GM18499 (cell line): ENCODE results near the gene MPO.

ENCODE experiments used
- ATAC-seq: cut with Tn5 transposase; IDR thresholded peaks from one replicate; pipeline ENCODE4 v1.9.1; 2021; ENCODE audit warnings: moderate number of reproducible peaks; ENCODE audit not compliant: insufficient read depth, unreplicated experiment

The MPO gene

GRCh38 chr17:58265902-58266875 lies 14.5 kb downstream of the MPO start:
- ATAC-seq, result no peak

- ATAC-seq, result no peak
Observed at GRCh38 chr17:58265271-58265670, 15.5 kb downstream of the MPO start.

- ATAC-seq, result no peak
Observed at GRCh38 chr17:58264407-58265103, 16.2 kb downstream of the MPO start.

- ATAC-seq, result no peak
Observed at GRCh38 chr17:58263773-58264172, 17.0 kb downstream of the MPO start.

GRCh38 chr17:58262149-58262548 lies 18.6 kb downstream of the MPO start:
- no peak for ATAC-seq

- no peak for ATAC-seq
Observed at GRCh38 chr17:58254803-58255202, 25.9 kb downstream of the MPO start.

- ATAC-seq, result no peak
Observed at GRCh38 chr17:58253082-58253481, 27.7 kb downstream of the MPO start.

- no peak for ATAC-seq
Observed at GRCh38 chr17:58252141-58252540, 28.6 kb downstream of the MPO start.

GRCh38 chr17:58250344-58251011 lies 30.3 kb downstream of the MPO start:
- no peak for ATAC-seq

- no peak for ATAC-seq
Observed at GRCh38 chr17:58249270-58250133, 31.2 kb downstream of the MPO start.

- ATAC-seq, result no peak
Observed at GRCh38 chr17:58248955-58249269, 31.8 kb downstream of the MPO start.

GRCh38 chr17:58247511-58248363 lies 33.0 kb downstream of the MPO start:
- ATAC-seq, result no peak

- no peak for ATAC-seq
Observed at GRCh38 chr17:58246781-58247180, 34.0 kb downstream of the MPO start.

- no peak for ATAC-seq
Observed at GRCh38 chr17:58246104-58246740, 34.5 kb downstream of the MPO start.

GRCh38 chr17:58245428-58246103 lies 35.2 kb downstream of the MPO start:
- ATAC-seq, result no peak

- ATAC-seq, result no peak
Observed at GRCh38 chr17:58244963-58245362, 35.8 kb downstream of the MPO start.

GRCh38 chr17:58242171-58242784 lies 38.5 kb downstream of the MPO start:
- no peak for ATAC-seq

- no peak for ATAC-seq
Observed at GRCh38 chr17:58239987-58240386, 40.7 kb downstream of the MPO start.
